ENCODE results near the gene SMARCA2. TPM values are rescaled to one million over a fixed set of nuclear protein-coding genes. Genes with fewer than 3 reads are reported as not detected.

Gene SMARCA2
- total and polyA plus RNA-seq, 10 of the 15 experiments (the other 5 are each of a cell fraction or from before 2014, with no cell fraction given): 100 to 392 (median 204) TPM

DNA sequence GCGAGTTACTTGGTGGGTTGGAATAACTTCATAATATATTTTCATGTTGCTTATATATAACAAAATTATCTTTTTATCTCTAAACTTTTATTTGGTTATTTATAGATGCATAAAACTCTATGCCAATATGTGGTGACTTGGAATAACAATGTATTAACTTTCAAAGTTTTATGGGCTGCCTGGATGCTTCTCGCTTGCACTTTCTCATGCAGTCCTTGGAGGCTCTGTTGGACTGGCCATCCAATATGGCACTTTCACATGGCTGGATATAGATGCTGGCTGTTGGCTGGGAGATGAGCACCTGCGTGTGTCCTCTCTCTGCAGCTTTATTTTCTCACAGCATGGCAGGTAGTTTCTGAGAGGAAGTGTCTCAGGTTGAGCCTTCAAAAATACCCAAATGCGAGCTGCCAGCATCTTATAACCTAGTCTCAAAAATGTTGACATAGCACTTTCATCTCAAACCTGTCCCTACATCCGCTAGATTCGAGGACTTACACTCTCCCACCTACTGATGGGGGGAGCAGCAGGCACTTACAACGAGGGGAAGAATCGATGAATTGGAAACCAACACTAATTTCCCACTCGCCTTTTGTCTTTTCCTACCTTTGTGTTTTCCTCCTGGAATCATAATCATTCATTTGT lies 48.3 kb upstream of the SMARCA2 start (continued):
- TF ChIP-seq NR2F1 (conservative IDR thresholded peaks at IDR 0.05) (no peak), SP1 (IDR thresholded peaks at IDR 0.05; ENCODE audit: low read depth, low read length) (no peak), HDGF (IDR thresholded peaks at IDR 0.05) (no peak), SREBF2 (IDR thresholded peaks at IDR 0.05; ENCODE audit: low read length) (no peak), TARDBP (IDR thresholded peaks at IDR 0.05; ENCODE audit: borderline replicate concordance) (no peak), SREBF1 (IDR thresholded peaks at IDR 0.05; ENCODE audit: low read length) (no peak), FOS (IDR thresholded peaks at IDR 0.05; ENCODE audit: borderline replicate concordance, extremely low read depth, insufficient read length) (no peak), RB1 (IDR thresholded peaks at IDR 0.05; ENCODE audit: borderline replicate concordance) (no peak)

DNA sequence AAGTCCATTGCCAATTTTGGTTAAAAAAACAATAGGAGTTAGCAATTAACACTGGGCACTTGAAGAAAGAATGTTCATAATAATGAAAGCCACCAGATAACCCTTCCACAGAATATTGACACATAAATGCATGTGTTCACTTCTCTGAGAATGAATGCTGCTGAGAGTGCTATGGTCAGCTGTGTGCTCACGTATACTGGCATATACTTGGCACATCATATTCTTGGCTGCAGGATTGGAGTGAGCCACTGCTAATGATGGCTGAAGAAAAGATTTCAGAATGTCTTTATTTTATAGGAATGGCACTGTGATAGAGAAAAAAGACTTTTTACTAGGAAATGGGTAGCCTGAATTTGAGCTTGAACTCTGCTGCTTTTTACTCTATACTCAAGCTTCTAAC lies 46.0 kb upstream of the SMARCA2 start:
- H3K36me3 ChIP-seq (ENCODE audit: control insufficient read depth in 2 of 2, insufficient read depth in 2 of 2, low read length in 1 of 2): no peaks in the 10 kb centered on the region
- SMC1A ChIA-PET (ENCODE audit: uncharacterized antibody, unreplicated experiment): no interaction called here
- no peaks in the 10 kb centered on the region for H3K79me2 ChIP-seq (ENCODE audit: control insufficient read depth, insufficient read depth, low read length)
- no peak overlapping the region for H2AFZ ChIP-seq (ENCODE audit: control insufficient read depth, low read depth, low read length)
- BruUV-seq (replicated peaks): no TSS peak
- DNase-seq (ENCODE audit: low read depth, low spot score) (no peak), ATAC-seq (no peak), FAIRE-seq (no peak)
- H3K9me3 ChIP-seq (replicated peaks; ENCODE audit: control insufficient read depth, insufficient read depth, low read length): peaks cover 5% of the 10 kb centered on the region; the same call in 1 of the 3 replicates
- no peak overlapping the region for H3K9ac ChIP-seq (ENCODE audit: control insufficient read depth, insufficient read depth, low read length)
- no peak overlapping the region for H3K4me2 ChIP-seq (ENCODE audit: control insufficient read depth, insufficient read depth)
- intact Hi-C loops (cut with micrococcal nuclease; ENCODE audit: unreplicated experiment): no loop called here
- RAD21 ChIA-PET (ENCODE audit: unreplicated experiment): no interaction called here
- POLR2A ChIA-PET: no interaction called here
- in situ Hi-C loops (cut with MboI): no loop called here
- CTCF ChIA-PET: no interaction called here
- H3K27me3 ChIP-seq (replicated peaks in 1 of 2; ENCODE audit: control insufficient read depth in 2 of 2, insufficient read depth in 2 of 2, low read length in 1 of 2): no peaks in the 10 kb centered on the region
- WGBS (ENCODE audit: insufficient coverage, insufficient replicate concordance, low lambda C conversion rate, missing lambda C conversion rate): 44% methylated on average over 1 of the region's 1 CpG
- no peaks in the 10 kb centered on the region for H4K20me1 ChIP-seq (ENCODE audit: control insufficient read depth, insufficient read depth)
- no peak overlapping the region for H3K27ac ChIP-seq (ENCODE audit: control insufficient read depth, insufficient read depth)
- no peak overlapping the region for H3K4me3 ChIP-seq
- H3K4me1 ChIP-seq (ENCODE audit: control insufficient read depth, insufficient read depth, low read length): no peaks in the 10 kb centered on the region
- TF ChIP-seq SMC3 (IDR thresholded peaks at IDR 0.05; ENCODE audit: borderline replicate concordance, low read length) (no peak), NFYB (IDR thresholded peaks at IDR 0.05; ENCODE audit: insufficient read depth, low read depth, low read length) (no peak), CBFB (IDR thresholded peaks at IDR 0.05; ENCODE audit: low read depth) (no peak), CHD1 (IDR thresholded peaks at IDR 0.05; ENCODE audit: low read depth, low read length) (no peak), POLR2AphosphoS2 (IDR thresholded peaks at IDR 0.05; ENCODE audit: low read depth, low read length) (no peak), ETV6 (conservative IDR thresholded peaks at IDR 0.05 in 1 of 2, IDR thresholded peaks at IDR 0.05 in 1 of 2; ENCODE audit: borderline replicate concordance in 1 of 2, low read depth in 1 of 2) (no peak), RELA (IDR thresholded peaks at IDR 0.05; ENCODE audit: borderline replicate concordance, partially characterized antibody) (no peak), TCF7 (IDR thresholded peaks at IDR 0.05; ENCODE audit: borderline replicate concordance) (no peak), KAT2A (conservative IDR thresholded peaks at IDR 0.05; ENCODE audit: control insufficient read depth, low read depth, low read length) (no peak)
- TF ChIP-seq, protein P1, sequence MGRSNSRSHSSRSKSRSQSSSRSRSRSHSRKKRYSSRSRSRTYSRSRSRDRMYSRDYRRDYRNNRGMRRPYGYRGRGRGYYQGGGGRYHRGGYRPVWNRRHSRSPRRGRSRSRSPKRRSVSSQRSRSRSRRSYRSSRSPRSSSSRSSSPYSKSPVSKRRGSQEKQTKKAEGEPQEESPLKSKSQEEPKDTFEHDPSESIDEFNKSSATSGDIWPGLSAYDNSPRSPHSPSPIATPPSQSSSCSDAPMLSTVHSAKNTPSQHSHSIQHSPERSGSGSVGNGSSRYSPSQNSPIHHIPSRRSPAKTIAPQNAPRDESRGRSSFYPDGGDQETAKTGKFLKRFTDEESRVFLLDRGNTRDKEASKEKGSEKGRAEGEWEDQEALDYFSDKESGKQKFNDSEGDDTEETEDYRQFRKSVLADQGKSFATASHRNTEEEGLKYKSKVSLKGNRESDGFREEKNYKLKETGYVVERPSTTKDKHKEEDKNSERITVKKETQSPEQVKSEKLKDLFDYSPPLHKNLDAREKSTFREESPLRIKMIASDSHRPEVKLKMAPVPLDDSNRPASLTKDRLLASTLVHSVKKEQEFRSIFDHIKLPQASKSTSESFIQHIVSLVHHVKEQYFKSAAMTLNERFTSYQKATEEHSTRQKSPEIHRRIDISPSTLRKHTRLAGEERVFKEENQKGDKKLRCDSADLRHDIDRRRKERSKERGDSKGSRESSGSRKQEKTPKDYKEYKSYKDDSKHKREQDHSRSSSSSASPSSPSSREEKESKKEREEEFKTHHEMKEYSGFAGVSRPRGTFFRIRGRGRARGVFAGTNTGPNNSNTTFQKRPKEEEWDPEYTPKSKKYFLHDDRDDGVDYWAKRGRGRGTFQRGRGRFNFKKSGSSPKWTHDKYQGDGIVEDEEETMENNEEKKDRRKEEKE (IDR thresholded peaks at IDR 0.05): no peak

Data from GM12878 (cell line).